Liver (tissue), 2 donors: ENCODE results near the gene FAM78B.

ENCODE experiments used
- CTCF ChIP-seq: fragments of 150-350 bp; IDR thresholded peaks from 2 replicates; pipeline ENCODE4 v1.5.1; 2017; ENCODE audit warnings: improper control_type of control experiment, low read depth, low read length; ENCODE audit not compliant: missing input control
- TF ChIP-seq, protein P1 (sequence below): IDR thresholded peaks from 2 replicates; pipeline ENCODE4 v1.6.1; 2016; ENCODE audit warnings: antibody characterized with exemption
- donor health status: healthy.

GRCh38 chr1:166159656-166160055, 7.1 kb downstream of the FAM78B start:
- no peak for TF ChIP-seq CTCF
- TF ChIP-seq, protein P1, sequence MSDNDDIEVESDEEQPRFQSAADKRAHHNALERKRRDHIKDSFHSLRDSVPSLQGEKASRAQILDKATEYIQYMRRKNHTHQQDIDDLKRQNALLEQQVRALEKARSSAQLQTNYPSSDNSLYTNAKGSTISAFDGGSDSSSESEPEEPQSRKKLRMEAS = no peak
